Naive thymus-derived CD4-positive, alpha-beta T cell (primary cell): ENCODE data around the gene MACROD2. TPM values are rescaled to one million over a fixed set of nuclear protein-coding genes. Genes with fewer than 3 reads are reported as not detected.

ENCODE experiments used
- ATAC-seq: fragments of 150-1000 bp; cut with Tn5 transposase; 2 replicates; pipeline ENCODE4 v1.10.0; 2021; ENCODE audit warnings: mild to moderate bottlenecking, moderate library complexity
- CTCF ChIA-PET: fragments of 350-600 bp; sonication (Branson Sonifier 250); formaldehyde crosslinking; loops from one replicate; lab custom pipeline; 2021; ENCODE audit warnings: antibody characterized with exemption; lab: Charles Lee
- POLR2A ChIA-PET: fragments of 350-600 bp; sonication (Branson Sonifier 250); formaldehyde crosslinking; loops from one replicate; lab custom pipeline; 2021; ENCODE audit warnings: antibody characterized with exemption, inconsistent platforms; lab: Charles Lee
- DNase-seq, 9 donors: peaks; one replicate each; pipeline versions ENCODE4 v3.0.0 to v3.0.0-alpha.2; 2020 to 2022; ENCODE audit warnings: mixed read lengths in 1 of 9
- H3K27ac ChIP-seq: one replicate; pipeline ENCODE4 v1.7.0; 2013; ENCODE audit warnings: mild to moderate bottlenecking, low read depth, low read length, moderate library complexity
- H3K27me3 ChIP-seq, 2 donors: one replicate each; pipeline ENCODE4 v1.7.0; 2013; ENCODE audit warnings: low read length in 2 of 2, mild to moderate bottlenecking in 2 of 2, moderate library complexity in 2 of 2; ENCODE audit not compliant: control insufficient read depth in 2 of 2, insufficient read depth in 2 of 2
- H3K36me3 ChIP-seq, 3 experiments: 1 replicate in 2 of 3; 2 replicates in 1 of 3; pipeline ENCODE4 v1.7.0; 2013; ENCODE audit warnings: low read length in 3 of 3, mild to moderate bottlenecking in 3 of 3, moderate library complexity in 1 of 3; ENCODE audit not compliant: insufficient read depth in 3 of 3, control insufficient read depth in 2 of 3
- H3K4me1 ChIP-seq, 2 donors: one replicate each; pipeline ENCODE4 v1.7.0; 2013; ENCODE audit warnings: low read length in 2 of 2, mild to moderate bottlenecking in 2 of 2, moderate library complexity in 1 of 2; ENCODE audit not compliant: control insufficient read depth in 2 of 2, insufficient read depth in 2 of 2
- H3K4me3 ChIP-seq: 2 replicates; pipeline ENCODE4 v1.7.0; 2013; ENCODE audit warnings: mild to moderate bottlenecking, low read length
- H3K9me3 ChIP-seq, 3 experiments: 1 replicate in 2 of 3; 2 replicates in 1 of 3; pipeline ENCODE4 v1.7.0; 2013; ENCODE audit warnings: low read length in 3 of 3; ENCODE audit not compliant: control insufficient read depth in 2 of 3
- H3K27ac Mint-ChIP-seq, 9 donors: one replicate each; pipeline ENCODE4 v1.8.0; 2020 to 2022; ENCODE audit warnings: mixed read lengths in 9 of 9, mild to moderate bottlenecking in 8 of 9, moderate library complexity in 5 of 9, inconsistent platforms in 2 of 9
- H3K27me3 Mint-ChIP-seq, 5 donors: one replicate each; pipeline ENCODE4 v1.8.0; 2021 to 2022; ENCODE audit warnings: mixed read lengths in 5 of 5, mild to moderate bottlenecking in 1 of 5
- H3K36me3 Mint-ChIP-seq, 5 donors: one replicate each; pipeline ENCODE4 v1.8.0; 2020 to 2022; ENCODE audit warnings: mixed read lengths in 5 of 5, mild to moderate bottlenecking in 3 of 5, inconsistent platforms in 1 of 5
- H3K4me1 Mint-ChIP-seq, 7 donors: one replicate each; pipeline ENCODE4 v1.8.0; 2020 to 2022; ENCODE audit warnings: mixed read lengths in 7 of 7, mild to moderate bottlenecking in 3 of 7, inconsistent platforms in 1 of 7
- H3K4me3 Mint-ChIP-seq, 10 donors: one replicate each; pipeline ENCODE4 v1.8.0; 2020 to 2022; ENCODE audit warnings: mild to moderate bottlenecking in 10 of 10, mixed read lengths in 10 of 10, moderate library complexity in 6 of 10, inconsistent platforms in 2 of 10
- H3K9me3 Mint-ChIP-seq, 11 donors: one replicate each; pipeline ENCODE4 v1.8.0; 2020 to 2022; ENCODE audit warnings: mixed read lengths in 11 of 11, mild to moderate bottlenecking in 4 of 11, inconsistent platforms in 1 of 11, moderate library complexity in 1 of 11
- intact Hi-C, 2 donors: fragments of 100-400 bp; cut with micrococcal nuclease; formaldehyde crosslinking; loops; one replicate each; pipeline ENCODE4 v1.15.1; 2023
- polyA plus RNA-seq, 2 donors: library from polyadenylated mRNA; unstranded; fragments of 300-500 nt; fragmentation: Illumina TruSeq; gene quantifications; one replicate each; pipeline ENCODE4 v1.2.3, GENCODE V29; 2021
- total RNA-seq, 6 experiments: library from RNA in 5 of 6; stranded (reverse) in 5 of 6; gene quantifications; 1 replicate in 5 of 6; 2 replicates in 1 of 6; pipeline ENCODE4 v1.2.3 and lab custom pipeline; 2021 to 2026

Gene MACROD2
- total and polyA plus RNA-seq, 7 experiments from 2014 or later, result 0.27 to 0.86 (median 0.34) TPM; not detected in 4

DNA sequence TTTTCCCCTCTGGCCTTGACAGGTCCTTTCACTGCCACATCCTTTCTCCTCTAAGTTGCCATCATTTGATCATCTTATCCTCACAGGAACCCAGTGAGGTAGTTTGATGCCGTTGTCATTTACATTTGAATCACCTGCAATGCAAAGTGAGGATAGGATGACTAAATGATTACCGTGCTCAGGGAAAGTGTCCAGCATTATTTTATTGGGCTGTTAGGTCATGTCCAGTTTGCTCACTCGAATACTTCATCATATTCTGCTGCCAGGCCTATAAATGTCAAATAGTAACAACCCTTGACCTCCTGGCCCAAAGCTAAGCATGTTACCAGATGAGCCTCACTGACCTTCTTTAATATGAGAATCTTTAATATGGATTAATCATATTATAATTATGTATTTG lies 1410.8 kb downstream of the MACROD2 start:
- H3K27ac Mint-ChIP-seq, result no peak overlapping the region
- H3K36me3 Mint-ChIP-seq, result no peaks in the 10 kb centered on the region
- Histone ChIP-seq H3K4me1 (no peaks in the 10 kb centered on the region), H3K9me3 (no peaks in the 10 kb centered on the region), H3K27me3 (no peaks in the 10 kb centered on the region), H3K27ac (no peak overlapping the region), H3K36me3 (no peaks in the 10 kb centered on the region), H3K4me3 (no peak overlapping the region)
- intact Hi-C loops, result no loop called here
- no peak for DNase-seq
- CTCF ChIA-PET, result no interaction called here
- no peaks in the 10 kb centered on the region for H3K4me1 Mint-ChIP-seq
- POLR2A ChIA-PET, result no interaction called here
- H3K9me3 Mint-ChIP-seq, result peaks cover 0 to 13% (median 4%) of the 10 kb centered on the region in 11 donors
- ATAC-seq, result no peak
- no peak overlapping the region for H3K4me3 Mint-ChIP-seq
- peaks cover 0 to 2% (median 0%) of the 10 kb centered on the region in 5 donors for H3K27me3 Mint-ChIP-seq

DNA sequence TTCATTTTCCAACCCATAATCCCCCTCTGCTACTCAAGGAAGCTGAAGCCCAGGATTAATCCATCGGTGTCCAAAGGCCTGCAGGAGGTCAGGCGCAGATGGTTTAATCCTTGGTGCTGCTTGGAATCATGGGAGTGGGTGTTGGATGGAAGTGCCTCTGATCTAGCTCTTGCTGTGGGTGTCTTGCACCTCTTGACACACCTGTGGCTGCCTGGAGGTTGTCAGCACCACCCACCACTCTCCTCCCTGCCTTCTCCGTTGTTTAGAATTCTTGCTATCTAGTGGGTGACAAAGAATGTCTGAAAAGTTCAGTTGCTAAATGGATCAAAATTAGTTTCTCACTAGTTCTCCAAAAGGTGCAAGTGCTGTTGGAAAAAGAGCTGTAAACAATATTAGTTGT lies 1416.5 kb downstream of the MACROD2 start:
- Mint-ChIP-seq H3K4me3 (no peak overlapping the region), H3K36me3 (no peaks in the 10 kb centered on the region), H3K27me3 (no peaks in the 10 kb centered on the region), H3K27ac (no peak overlapping the region), H3K4me1 (no peaks in the 10 kb centered on the region), H3K9me3 (peaks cover 0 to 21% (median 3%) of the 10 kb centered on the region in 11 donors)
- intact Hi-C loops, result no loop called here
- ChIA-PET CTCF (no interaction called here), POLR2A (no interaction called here)
- Histone ChIP-seq H3K4me1 (no peaks in the 10 kb centered on the region), H3K27ac (no peak overlapping the region), H3K4me3 (no peak overlapping the region), H3K36me3 (no peaks in the 10 kb centered on the region), H3K9me3 (no peaks in the 10 kb centered on the region), H3K27me3 (no peaks in the 10 kb centered on the region)
- DNase-seq, result no peak
- no peak for ATAC-seq

DNA sequence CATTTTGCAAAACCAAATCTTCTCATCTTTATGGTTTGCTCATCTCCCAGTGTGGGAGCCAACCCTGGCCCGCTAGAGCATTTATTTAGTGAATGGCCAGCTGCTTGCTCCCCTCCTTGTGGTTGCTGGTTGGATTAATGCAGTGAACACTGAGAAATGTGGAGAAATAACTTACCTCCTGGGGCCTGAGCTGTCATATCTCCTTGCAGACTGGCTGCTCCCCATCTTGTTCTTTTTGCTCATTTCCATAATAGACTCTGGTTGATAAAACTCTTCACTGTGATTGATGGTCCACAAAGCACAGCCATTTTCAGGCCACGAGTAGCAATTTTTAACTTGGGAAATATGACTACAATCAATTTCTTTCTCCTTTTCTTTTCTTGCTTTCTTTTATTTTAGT lies 1420.6 kb downstream of the MACROD2 start:
- Histone ChIP-seq H3K9me3 (no peaks in the 10 kb centered on the region), H3K4me1 (no peaks in the 10 kb centered on the region), H3K4me3 (no peak overlapping the region), H3K27ac (no peak overlapping the region), H3K36me3 (no peaks in the 10 kb centered on the region), H3K27me3 (no peaks in the 10 kb centered on the region)
- no peak for ATAC-seq
- Mint-ChIP-seq H3K27ac (no peak overlapping the region), H3K4me1 (no peaks in the 10 kb centered on the region), H3K4me3 (no peak overlapping the region), H3K27me3 (no peaks in the 10 kb centered on the region), H3K9me3 (peaks cover 0 to 11% (median 4%) of the 10 kb centered on the region in 11 donors), H3K36me3 (no peaks in the 10 kb centered on the region)
- POLR2A ChIA-PET, result no interaction called here
- no peak for DNase-seq
- intact Hi-C loops, result no loop called here
- CTCF ChIA-PET, result no interaction called here

DNA sequence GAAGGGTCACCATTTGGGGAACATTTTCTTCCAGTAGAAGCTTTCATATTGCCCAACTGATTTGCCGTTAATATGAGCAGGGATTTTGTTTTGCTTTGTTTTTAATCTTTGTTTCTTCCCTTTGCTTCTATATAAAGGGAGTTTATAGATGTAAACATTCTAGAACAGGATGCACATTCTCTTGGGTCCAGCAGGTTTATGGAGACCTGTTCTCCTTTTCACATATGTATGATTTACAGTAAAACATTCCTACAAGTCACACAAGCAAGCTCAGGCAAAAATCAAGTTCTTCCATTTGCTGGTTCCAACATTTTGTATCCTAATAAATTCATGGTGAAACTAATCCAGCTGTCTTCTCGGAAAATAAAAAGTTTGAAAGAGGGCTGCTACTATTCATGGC lies 1424.5 kb downstream of the MACROD2 start:
- Histone ChIP-seq H3K36me3 (no peaks in the 10 kb centered on the region), H3K4me3 (no peak overlapping the region), H3K27me3 (no peaks in the 10 kb centered on the region), H3K27ac (no peak overlapping the region), H3K9me3 (no peaks in the 10 kb centered on the region), H3K4me1 (no peaks in the 10 kb centered on the region)
- no peak for ATAC-seq
- Mint-ChIP-seq H3K9me3 (peaks cover 0 to 14% (median 8%) of the 10 kb centered on the region in 11 donors), H3K4me3 (no peak overlapping the region), H3K27me3 (no peaks in the 10 kb centered on the region), H3K27ac (no peak overlapping the region), H3K4me1 (no peaks in the 10 kb centered on the region), H3K36me3 (no peaks in the 10 kb centered on the region)
- no peak for DNase-seq
- intact Hi-C loops, result no loop called here
- POLR2A ChIA-PET, result no interaction called here
- CTCF ChIA-PET, result no interaction called here

DNA sequence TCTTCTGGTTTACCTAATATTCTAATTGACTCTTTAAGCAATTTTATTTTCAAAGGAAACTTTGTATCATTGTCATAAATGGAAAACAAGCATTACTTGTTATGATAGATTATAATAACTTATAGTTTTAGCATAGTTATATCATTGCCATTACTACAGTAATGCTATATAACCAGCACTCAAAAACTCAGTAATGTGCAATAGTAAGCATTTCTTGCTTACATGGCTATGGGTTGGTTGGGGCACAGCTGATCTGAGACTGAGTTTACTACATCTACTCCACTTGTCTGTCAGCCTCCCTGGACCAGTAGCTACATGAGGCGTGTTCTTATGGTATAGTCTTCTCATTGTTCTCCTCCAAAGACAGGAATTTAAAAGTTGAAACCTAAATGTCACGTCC lies 1427.7 kb downstream of the MACROD2 start:
- Mint-ChIP-seq H3K4me3 (no peak overlapping the region), H3K27me3 (no peaks in the 10 kb centered on the region), H3K36me3 (no peaks in the 10 kb centered on the region), H3K27ac (no peak overlapping the region), H3K4me1 (no peaks in the 10 kb centered on the region), H3K9me3 (peaks cover 0 to 23% (median 10%) of the 10 kb centered on the region in 11 donors)
- ChIA-PET CTCF (no interaction called here), POLR2A (no interaction called here)
- intact Hi-C loops, result no loop called here
- ATAC-seq, result no peak
- H3K27me3 ChIP-seq, result no peaks in the 10 kb centered on the region
- H3K4me3 ChIP-seq, result no peak overlapping the region
- H3K27ac ChIP-seq, result no peak overlapping the region
- no peaks in the 10 kb centered on the region for H3K9me3 ChIP-seq
- H3K36me3 ChIP-seq, result no peaks in the 10 kb centered on the region
- H3K4me1 ChIP-seq, result no peaks in the 10 kb centered on the region
- no peak for DNase-seq

DNA sequence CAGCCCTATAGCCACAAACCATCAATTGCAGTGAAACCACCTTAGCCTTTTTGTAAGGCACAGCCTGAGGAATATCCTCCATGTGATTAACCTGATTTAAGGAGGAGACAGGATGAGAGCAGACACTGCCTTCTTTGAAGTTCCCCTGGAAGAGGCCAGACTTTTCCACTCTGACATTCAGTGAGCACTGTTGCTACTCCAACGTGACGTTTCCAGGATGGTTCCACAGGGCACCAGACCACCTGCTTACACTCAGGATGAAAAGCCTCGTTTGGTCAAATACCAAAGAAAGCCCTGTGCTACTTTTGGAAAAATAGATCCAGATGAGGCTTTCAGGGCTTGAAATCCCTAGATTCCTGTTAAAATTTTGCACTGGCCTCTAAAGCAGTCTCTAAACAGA lies 1444.2 kb downstream of the MACROD2 start:
- ChIA-PET CTCF (no interaction called here), POLR2A (no interaction called here)
- Histone ChIP-seq H3K27ac (no peak overlapping the region), H3K36me3 (no peaks in the 10 kb centered on the region), H3K4me1 (no peaks in the 10 kb centered on the region), H3K9me3 (no peaks in the 10 kb centered on the region), H3K27me3 (no peaks in the 10 kb centered on the region), H3K4me3 (no peak overlapping the region)
- no peak overlapping the region for H3K27ac Mint-ChIP-seq
- intact Hi-C loops, result no loop called here
- ATAC-seq (no peak), DNase-seq (no peak)
- H3K4me3 Mint-ChIP-seq, result no peak overlapping the region
- H3K4me1 Mint-ChIP-seq, result no peaks in the 10 kb centered on the region
- H3K27me3 Mint-ChIP-seq, result no peaks in the 10 kb centered on the region
- H3K9me3 Mint-ChIP-seq, result peaks cover 0 to 22% (median 12%) of the 10 kb centered on the region in 11 donors
- no peaks in the 10 kb centered on the region for H3K36me3 Mint-ChIP-seq

DNA sequence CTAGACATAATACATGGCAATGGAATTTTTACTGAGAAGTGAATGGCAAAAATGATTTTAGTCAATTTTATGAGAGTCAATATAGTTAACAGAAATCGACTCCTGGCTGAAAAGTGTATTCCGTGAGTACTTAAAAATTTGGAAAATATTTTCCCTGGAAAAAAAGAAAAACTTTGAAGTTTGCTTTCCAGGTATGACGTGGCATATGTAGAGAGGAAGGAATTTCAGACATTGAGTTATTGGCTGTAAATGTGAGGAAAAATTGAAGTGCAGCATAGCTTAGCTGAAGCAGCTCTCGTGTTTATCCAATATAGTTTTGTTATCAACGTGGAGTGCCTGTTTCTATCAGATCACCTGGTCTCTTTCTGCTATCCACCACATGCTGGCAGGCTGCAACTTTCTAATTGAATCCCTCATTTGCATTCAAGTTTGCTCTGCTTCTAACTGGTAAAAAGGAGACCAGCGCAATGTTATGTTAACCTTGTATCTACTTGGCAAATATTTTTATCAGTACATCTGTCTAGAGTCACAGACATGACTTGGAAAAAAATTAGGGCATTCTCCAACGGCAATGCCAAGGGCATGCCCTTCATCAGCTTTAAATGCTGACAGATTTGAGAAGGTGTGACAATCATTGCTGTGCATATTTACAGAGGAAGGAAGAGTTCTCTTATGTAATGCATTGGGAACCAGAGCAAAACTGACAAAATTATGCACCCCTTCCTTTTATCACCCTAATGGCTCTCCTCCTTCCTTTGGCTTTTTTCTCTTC lies 1444.9 kb downstream of the MACROD2 start:
- CTCF ChIA-PET, result no interaction called here
- intact Hi-C loops, result no loop called here

More for the DNA sequence above, 1444.9 kb downstream of the MACROD2 start:
- Mint-ChIP-seq H3K27me3 (no peaks in the 10 kb centered on the region), H3K9me3 (peaks cover 0 to 22% (median 11%) of the 10 kb centered on the region in 11 donors), H3K4me1 (no peaks in the 10 kb centered on the region), H3K4me3 (no peak overlapping the region), H3K27ac (no peak overlapping the region), H3K36me3 (no peaks in the 10 kb centered on the region)
- ATAC-seq (no peak), DNase-seq (no peak)
- Histone ChIP-seq H3K36me3 (no peaks in the 10 kb centered on the region), H3K27ac (no peak overlapping the region), H3K27me3 (no peaks in the 10 kb centered on the region), H3K4me1 (no peaks in the 10 kb centered on the region), H3K4me3 (no peak overlapping the region), H3K9me3 (no peaks in the 10 kb centered on the region)
- POLR2A ChIA-PET, result no interaction called here
